HL-60 (cell line): ENCODE data around the gene TRABD2B.

Source experiments
- DNase-seq, 2 experiments: peaks; one replicate each; pipeline ENCODE4 v3.0.0-alpha.2; 2010 to 2020; ENCODE audit warnings: low read depth in 1 of 2, low spot score in 1 of 2
- H3K27ac ChIP-seq: fragments of 250-450 bp; sonication (Bioruptor Pico); replicated peaks from 2 replicates; pipeline ENCODE4 v1.5.1; 2020; ENCODE audit warnings: mild to moderate bottlenecking, moderate library complexity
- H3K27me3 ChIP-seq: fragments of 250-450 bp; sonication (Bioruptor Pico); 2 replicates; pipeline ENCODE4 v1.5.1; 2021; ENCODE audit warnings: mild to moderate bottlenecking, moderate library complexity; ENCODE audit not compliant: insufficient read depth, poor library complexity, severe bottlenecking
- H3K4me3 ChIP-seq: replicated peaks from 2 replicates; pipeline ENCODE4 v1.5.1; 2011; ENCODE audit warnings: mild to moderate bottlenecking, control low read depth, low read length; ENCODE audit not compliant: insufficient read depth
- GABPA ChIP-seq: IDR thresholded peaks from 2 replicates; pipeline ENCODE4 v1.6.1; 2012; ENCODE audit warnings: low read depth
- POLR2AphosphoS5 ChIP-seq: IDR thresholded peaks from 2 replicates; pipeline ENCODE4 v1.6.1; 2012; ENCODE audit warnings: low read depth
- SPI1 ChIP-seq: IDR thresholded peaks from 2 replicates; pipeline ENCODE4 v1.6.1; 2012; ENCODE audit warnings: low read depth, mild to moderate bottlenecking, borderline replicate concordance
- TF ChIP-seq, protein P1 (sequence below): IDR thresholded peaks from 2 replicates; pipeline ENCODE4 v1.6.1; 2012; ENCODE audit warnings: low read depth; ENCODE audit not compliant: insufficient replicate concordance
- TF ChIP-seq, protein P2 (sequence below): IDR thresholded peaks from one replicate; pipeline ENCODE4 v1.5.1; 2011; ENCODE audit warnings: low read length, control low read depth, inconsistent platforms; ENCODE audit not compliant: insufficient read depth

Gene TRABD2B

GRCh38 chr1:47817861-47818260 is 179.3 kb downstream of the TRABD2B start:
- TF ChIP-seq, protein P1, sequence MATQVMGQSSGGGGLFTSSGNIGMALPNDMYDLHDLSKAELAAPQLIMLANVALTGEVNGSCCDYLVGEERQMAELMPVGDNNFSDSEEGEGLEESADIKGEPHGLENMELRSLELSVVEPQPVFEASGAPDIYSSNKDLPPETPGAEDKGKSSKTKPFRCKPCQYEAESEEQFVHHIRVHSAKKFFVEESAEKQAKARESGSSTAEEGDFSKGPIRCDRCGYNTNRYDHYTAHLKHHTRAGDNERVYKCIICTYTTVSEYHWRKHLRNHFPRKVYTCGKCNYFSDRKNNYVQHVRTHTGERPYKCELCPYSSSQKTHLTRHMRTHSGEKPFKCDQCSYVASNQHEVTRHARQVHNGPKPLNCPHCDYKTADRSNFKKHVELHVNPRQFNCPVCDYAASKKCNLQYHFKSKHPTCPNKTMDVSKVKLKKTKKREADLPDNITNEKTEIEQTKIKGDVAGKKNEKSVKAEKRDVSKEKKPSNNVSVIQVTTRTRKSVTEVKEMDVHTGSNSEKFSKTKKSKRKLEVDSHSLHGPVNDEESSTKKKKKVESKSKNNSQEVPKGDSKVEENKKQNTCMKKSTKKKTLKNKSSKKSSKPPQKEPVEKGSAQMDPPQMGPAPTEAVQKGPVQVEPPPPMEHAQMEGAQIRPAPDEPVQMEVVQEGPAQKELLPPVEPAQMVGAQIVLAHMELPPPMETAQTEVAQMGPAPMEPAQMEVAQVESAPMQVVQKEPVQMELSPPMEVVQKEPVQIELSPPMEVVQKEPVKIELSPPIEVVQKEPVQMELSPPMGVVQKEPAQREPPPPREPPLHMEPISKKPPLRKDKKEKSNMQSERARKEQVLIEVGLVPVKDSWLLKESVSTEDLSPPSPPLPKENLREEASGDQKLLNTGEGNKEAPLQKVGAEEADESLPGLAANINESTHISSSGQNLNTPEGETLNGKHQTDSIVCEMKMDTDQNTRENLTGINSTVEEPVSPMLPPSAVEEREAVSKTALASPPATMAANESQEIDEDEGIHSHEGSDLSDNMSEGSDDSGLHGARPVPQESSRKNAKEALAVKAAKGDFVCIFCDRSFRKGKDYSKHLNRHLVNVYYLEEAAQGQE = no peak
- TF ChIP-seq, protein P2, sequence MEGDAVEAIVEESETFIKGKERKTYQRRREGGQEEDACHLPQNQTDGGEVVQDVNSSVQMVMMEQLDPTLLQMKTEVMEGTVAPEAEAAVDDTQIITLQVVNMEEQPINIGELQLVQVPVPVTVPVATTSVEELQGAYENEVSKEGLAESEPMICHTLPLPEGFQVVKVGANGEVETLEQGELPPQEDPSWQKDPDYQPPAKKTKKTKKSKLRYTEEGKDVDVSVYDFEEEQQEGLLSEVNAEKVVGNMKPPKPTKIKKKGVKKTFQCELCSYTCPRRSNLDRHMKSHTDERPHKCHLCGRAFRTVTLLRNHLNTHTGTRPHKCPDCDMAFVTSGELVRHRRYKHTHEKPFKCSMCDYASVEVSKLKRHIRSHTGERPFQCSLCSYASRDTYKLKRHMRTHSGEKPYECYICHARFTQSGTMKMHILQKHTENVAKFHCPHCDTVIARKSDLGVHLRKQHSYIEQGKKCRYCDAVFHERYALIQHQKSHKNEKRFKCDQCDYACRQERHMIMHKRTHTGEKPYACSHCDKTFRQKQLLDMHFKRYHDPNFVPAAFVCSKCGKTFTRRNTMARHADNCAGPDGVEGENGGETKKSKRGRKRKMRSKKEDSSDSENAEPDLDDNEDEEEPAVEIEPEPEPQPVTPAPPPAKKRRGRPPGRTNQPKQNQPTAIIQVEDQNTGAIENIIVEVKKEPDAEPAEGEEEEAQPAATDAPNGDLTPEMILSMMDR = no peak
- TF ChIP-seq POLR2AphosphoS5 (no peak), GABPA (no peak), SPI1 (no peak)
- no peak overlapping the region for H3K27ac ChIP-seq
- peaks cover 2% of the 10 kb centered on the region for H3K27me3 ChIP-seq
- no peak overlapping the region for H3K4me3 ChIP-seq
- DNase-seq = no peak

- TF ChIP-seq SPI1 (no peak), POLR2AphosphoS5 (no peak), GABPA (no peak)
- TF ChIP-seq, protein P2 = no peak
- TF ChIP-seq, protein P1 = no peak
- no peak overlapping the region for H3K4me3 ChIP-seq
- no peak for DNase-seq
- peaks cover 2% of the 10 kb centered on the region for H3K27me3 ChIP-seq
- H3K27ac ChIP-seq = no peak overlapping the region
These were observed 180.7 kb downstream of the TRABD2B start for GRCh38 chr1:47816325-47817071.

DNA sequence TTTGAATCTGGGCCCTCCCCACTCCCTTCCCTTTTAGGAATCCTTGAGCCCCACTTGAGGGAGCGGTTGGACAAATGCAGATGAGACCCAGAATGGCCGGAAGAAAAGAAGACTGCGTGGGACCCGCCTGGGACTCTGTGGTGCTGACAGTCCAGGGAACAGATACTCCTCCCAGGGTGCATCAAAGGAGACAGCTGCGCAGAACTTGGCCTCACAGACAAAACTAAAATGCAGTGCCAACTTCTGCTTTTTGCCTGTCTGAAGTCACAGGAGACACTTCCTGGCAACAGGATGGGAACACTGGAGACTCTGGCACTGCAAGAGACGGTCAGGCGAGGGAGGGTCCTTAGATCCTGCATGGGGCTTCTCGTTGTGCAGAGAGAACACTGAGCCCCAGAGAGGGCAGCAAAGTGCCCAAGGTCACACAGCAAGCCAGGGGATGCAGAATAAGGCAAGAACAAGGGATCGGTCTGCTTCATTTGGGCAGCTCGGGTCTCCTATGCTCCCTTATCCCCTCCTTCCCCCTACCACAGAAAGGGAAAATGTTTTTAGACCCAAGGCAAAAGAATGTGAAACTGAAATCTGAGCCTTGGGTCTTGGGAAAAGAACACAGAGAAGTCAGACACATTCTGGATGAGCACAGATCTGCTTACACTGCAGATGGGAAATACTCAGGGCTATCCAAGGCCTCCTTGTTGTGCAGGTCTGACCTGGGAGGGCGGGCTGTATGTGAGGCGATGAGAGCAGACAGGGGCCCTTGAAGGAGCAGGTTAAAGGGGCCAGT is 182.4 kb downstream of the TRABD2B start:
- DNase-seq = peak in 1 of 2 experiments; percentile 14
- Histone ChIP-seq H3K4me3 (no peak overlapping the region), H3K27ac (no peak overlapping the region), H3K27me3 (peaks cover 2% of the 10 kb centered on the region)
- TF ChIP-seq POLR2AphosphoS5 = no peak
- TF ChIP-seq SPI1 = peak; percentile 45; the same call in 1 of the 2 replicates

GRCh38 chr1:47813970-47814369 is 183.2 kb downstream of the TRABD2B start:
- H3K27me3 ChIP-seq = peaks cover 2% of the 10 kb centered on the region
- DNase-seq = no peak
- TF ChIP-seq GABPA (no peak), POLR2AphosphoS5 (no peak), SPI1 (no peak)
- TF ChIP-seq, protein P1 = no peak
- TF ChIP-seq, protein P2 = no peak
- H3K4me3 ChIP-seq = no peak overlapping the region
- no peak overlapping the region for H3K27ac ChIP-seq
